AG04449 (cell line): ENCODE results near the gene FRMPD1.

Experiments used
- CTCF ChIA-PET: fragments of 350-600 bp; formaldehyde crosslinking; extraction: SDS; loops from one replicate; lab custom pipeline; 2021; ENCODE audit warnings: antibody characterized with exemption; lab: Yijun Ruan, JAX
- POLR2A ChIA-PET: fragments of 400-600, 350-600 bp; formaldehyde crosslinking; extraction: SDS; loops from one replicate; lab custom pipeline; 2020; ENCODE audit warnings: antibody characterized with exemption, inconsistent platforms; lab: Yijun Ruan, JAX
- DNase-seq: peaks from one replicate; pipeline ENCODE4 v3.0.0-alpha.2; 2010; ENCODE audit warnings: low read depth, low spot score
- H3K4me3 ChIP-seq: 2 replicates; pipeline ENCODE4 v1.5.1; 2011; ENCODE audit warnings: low read depth, mild to moderate bottlenecking, control low read depth, low read length
- TF ChIP-seq, protein P1 (sequence below): IDR thresholded peaks from one replicate; pipeline ENCODE4 v1.5.1; 2011; ENCODE audit warnings: mild to moderate bottlenecking, moderate library complexity, low read length, control low read depth, inconsistent platforms; ENCODE audit not compliant: insufficient read depth; ENCODE audit errors: missing control alignments

Gene FRMPD1

DNA sequence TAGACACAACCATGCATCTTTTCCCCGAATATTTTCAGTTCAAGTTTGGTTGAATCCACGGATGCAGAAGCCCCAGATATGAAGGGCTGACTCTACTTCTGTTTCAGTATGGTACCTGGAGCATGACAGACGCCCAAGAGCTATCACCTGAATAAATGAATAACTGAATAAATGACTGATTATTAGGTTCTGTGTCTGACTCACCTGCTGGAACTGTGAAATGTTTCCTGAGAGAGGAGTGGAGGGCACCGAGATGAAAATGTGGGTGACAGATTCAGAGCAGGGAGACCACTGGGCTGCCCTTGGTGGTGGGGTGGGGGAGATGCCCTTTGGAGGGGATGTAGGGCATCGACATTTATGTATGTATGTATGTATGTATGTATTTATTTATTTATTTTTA is 13.2 kb downstream of the FRMPD1 start:
- no peak overlapping the region for H3K4me3 ChIP-seq
- TF ChIP-seq, protein P1, sequence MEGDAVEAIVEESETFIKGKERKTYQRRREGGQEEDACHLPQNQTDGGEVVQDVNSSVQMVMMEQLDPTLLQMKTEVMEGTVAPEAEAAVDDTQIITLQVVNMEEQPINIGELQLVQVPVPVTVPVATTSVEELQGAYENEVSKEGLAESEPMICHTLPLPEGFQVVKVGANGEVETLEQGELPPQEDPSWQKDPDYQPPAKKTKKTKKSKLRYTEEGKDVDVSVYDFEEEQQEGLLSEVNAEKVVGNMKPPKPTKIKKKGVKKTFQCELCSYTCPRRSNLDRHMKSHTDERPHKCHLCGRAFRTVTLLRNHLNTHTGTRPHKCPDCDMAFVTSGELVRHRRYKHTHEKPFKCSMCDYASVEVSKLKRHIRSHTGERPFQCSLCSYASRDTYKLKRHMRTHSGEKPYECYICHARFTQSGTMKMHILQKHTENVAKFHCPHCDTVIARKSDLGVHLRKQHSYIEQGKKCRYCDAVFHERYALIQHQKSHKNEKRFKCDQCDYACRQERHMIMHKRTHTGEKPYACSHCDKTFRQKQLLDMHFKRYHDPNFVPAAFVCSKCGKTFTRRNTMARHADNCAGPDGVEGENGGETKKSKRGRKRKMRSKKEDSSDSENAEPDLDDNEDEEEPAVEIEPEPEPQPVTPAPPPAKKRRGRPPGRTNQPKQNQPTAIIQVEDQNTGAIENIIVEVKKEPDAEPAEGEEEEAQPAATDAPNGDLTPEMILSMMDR: no peak
- no peak for DNase-seq
- CTCF ChIA-PET: no interaction called here
- POLR2A ChIA-PET: no interaction called here

DNA sequence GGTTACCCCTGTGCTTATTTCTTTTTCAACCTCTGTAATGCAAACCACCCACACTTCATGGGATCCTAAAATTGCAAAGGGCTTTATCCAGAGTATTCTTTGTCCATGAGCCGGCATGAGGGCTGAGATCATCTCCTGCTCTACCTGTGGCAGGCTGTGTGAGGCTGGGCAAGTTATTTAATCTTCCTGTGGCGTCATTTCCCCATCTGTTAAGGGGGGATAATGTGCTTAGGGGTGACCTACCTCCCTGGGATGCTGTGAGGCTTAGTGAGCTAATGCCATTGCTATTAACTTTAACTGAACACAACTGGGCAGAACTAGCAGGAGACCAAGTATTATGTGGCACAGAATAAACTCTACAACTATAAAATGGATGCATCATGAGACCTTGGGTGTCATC is 17.0 kb downstream of the FRMPD1 start:
- H3K4me3 ChIP-seq: no peak overlapping the region
- TF ChIP-seq, protein P1: no peak
- DNase-seq: no peak
- ChIA-PET CTCF (interaction anchor here (1.0 kb wide), 1 partner anchor 72 kb away, joined by 5 read pairs; no protein-coding TSS in a partner anchor), POLR2A (no interaction called here)

DNA sequence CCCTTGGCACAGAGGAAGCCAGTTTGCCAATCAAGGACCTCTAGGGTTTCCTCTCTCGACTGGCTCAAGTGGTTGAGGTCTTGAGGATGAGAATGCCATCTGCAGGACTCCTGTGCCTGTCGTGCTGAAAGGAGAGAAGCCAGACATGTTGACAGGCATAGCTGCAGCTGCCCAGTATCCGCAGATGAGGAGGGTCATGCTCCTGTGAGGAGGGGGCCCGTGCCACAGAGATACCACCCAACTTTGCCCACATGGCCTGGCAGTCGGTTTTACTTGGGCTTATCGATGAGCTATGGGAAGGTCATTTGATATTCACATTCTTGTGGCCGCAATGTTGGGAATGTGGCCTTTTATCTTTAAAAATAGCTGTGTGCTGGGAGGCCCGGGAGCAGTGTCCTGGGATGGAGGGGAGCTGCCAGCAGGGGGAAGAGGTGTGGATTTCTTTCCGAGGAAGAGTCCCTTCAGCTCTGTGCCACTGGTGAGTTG is 17.4 kb downstream of the FRMPD1 start:
- TF ChIP-seq, protein P1: no peak
- ChIA-PET POLR2A (no interaction called here), CTCF (interaction anchor here (1.0 kb wide), 1 partner anchor 72 kb away, joined by 5 read pairs; no protein-coding TSS in a partner anchor)
- DNase-seq: no peak
- no peak overlapping the region for H3K4me3 ChIP-seq

DNA sequence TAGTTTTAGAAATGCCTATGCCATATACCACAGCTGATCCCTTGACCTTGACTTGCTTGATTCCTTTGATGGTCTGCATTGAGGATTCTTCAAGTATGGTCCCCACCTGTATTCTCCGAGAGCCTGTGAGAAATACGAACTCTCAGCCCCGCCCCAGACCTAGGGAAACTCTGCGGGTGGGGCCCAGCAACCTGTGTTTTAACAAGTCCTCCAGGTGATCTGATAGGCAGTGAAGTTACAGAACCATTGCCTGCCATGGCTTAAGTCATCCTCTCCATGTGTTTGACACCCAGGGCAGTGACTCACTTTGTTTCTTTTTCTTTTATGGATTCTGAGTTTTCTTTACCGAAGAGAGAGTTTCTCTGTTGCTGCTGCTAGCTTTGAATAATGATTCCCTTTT is 18.5 kb downstream of the FRMPD1 start:
- ChIA-PET CTCF (no interaction called here), POLR2A (no interaction called here)
- no peak overlapping the region for H3K4me3 ChIP-seq
- no peak for DNase-seq
- TF ChIP-seq, protein P1: no peak

DNA sequence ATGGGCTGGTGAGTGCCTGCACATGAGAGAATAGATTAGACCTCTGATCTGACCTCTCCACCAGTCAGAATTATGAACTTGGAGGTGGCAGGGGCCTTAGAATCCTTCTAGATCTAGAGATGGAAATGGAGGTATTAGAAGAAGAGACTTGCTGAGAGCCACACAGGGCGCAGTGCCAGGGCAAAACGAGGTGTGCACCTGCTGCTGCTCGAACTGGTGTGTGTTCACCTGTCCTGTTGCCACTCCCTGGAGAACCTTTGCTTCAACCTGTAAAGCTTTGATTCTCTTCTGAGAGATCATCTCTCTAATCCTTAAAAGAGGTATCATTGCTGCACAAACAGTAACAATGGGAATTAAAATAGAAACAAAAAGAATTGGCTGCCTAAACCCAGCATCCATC is 24.9 kb downstream of the FRMPD1 start:
- CTCF ChIA-PET: no interaction called here
- no peak overlapping the region for H3K4me3 ChIP-seq
- no peak for DNase-seq
- TF ChIP-seq, protein P1: no peak
- POLR2A ChIA-PET: no interaction called here

DNA sequence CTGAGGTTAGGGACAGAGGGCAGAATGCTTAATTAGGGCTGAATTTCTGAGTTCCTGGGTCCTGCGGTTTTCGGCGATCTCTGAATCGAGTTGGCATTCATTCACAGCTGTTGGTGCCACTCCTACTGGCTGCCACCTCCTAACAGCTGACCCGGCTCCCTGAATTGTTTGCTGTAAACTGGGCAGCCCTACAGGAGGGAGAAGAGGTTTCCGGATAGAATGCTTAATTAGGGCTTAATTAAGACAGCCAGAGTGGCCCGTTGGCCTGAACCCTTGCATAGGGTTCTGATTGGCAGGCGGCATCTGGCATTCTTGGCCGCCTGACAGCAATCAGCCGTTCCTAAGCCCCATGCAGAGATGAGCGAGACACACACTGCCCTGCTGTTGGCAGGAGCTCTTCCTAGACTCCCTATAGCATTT is 25.7 kb downstream of the FRMPD1 start:
- DNase-seq: no peak
- TF ChIP-seq, protein P1: no peak
- ChIA-PET POLR2A (no interaction called here), CTCF (no interaction called here)
- no peak overlapping the region for H3K4me3 ChIP-seq
